A673 (cell line): ENCODE results near the gene CAB39. TPM values are rescaled to one million over a fixed set of nuclear protein-coding genes. Genes with fewer than 3 reads are reported as not detected.

Experiments used
- BruUV-seq: library from RNA; stranded (reverse); fragments of 400-500 nt; replicated peaks from 2 replicates; lab custom pipeline; 2021; lab: Mats Ljungman, UMichigan
- CTCF ChIA-PET: fragments of 300-600 bp; sonication (Branson Sonifier 250); formaldehyde crosslinking; loops from one replicate; lab custom pipeline; 2022; ENCODE audit warnings: antibody characterized with exemption; lab: Charles Lee
- POLR2A ChIA-PET: fragments of 300-600 bp; sonication (Branson Sonifier 250); formaldehyde crosslinking; loops from one replicate; lab custom pipeline; 2022; ENCODE audit warnings: antibody characterized with exemption; ENCODE audit not compliant: low non-redundant PET; lab: Charles Lee
- DNase-seq: peaks from one replicate; pipeline ENCODE4 v3.0.0-alpha.2; 2015; ENCODE audit warnings: low spot score
- H3K27ac ChIP-seq: fragments of 200-600 bp; sonication (generic); 2 replicates; pipeline ENCODE4 v1.5.1; 2016; ENCODE audit warnings: mixed run types, low read depth, mild to moderate bottlenecking, mixed read lengths, antibody characterized with exemption, low read length; ENCODE audit not compliant: poor library complexity, severe bottlenecking
- H3K27me3 ChIP-seq: fragments of 200-600 bp; sonication (generic); replicated peaks from 2 replicates; pipeline ENCODE4 v1.6.1; 2017; ENCODE audit warnings: mixed run types, low read depth, mild to moderate bottlenecking, mixed read lengths, antibody characterized with exemption, low read length; ENCODE audit not compliant: insufficient read depth, poor library complexity
- H3K36me3 ChIP-seq: fragments of 200-600 bp; sonication (generic); 2 replicates; pipeline ENCODE4 v1.6.1; 2016; ENCODE audit warnings: mixed run types, mild to moderate bottlenecking, mixed read lengths, antibody characterized with exemption, low read length; ENCODE audit not compliant: insufficient read depth, poor library complexity, severe bottlenecking
- H3K4me1 ChIP-seq: fragments of 200-600 bp; sonication (generic); 2 replicates; pipeline ENCODE4 v1.6.1; 2017; ENCODE audit warnings: mixed run types, mild to moderate bottlenecking, mixed read lengths, antibody characterized with exemption, low read length; ENCODE audit not compliant: insufficient read depth, poor library complexity, severe bottlenecking
- H3K4me3 ChIP-seq: fragments of 200-600 bp; sonication (generic); 2 replicates; pipeline ENCODE4 v1.5.1; 2016; ENCODE audit warnings: low read depth, mixed run types, mild to moderate bottlenecking, mixed read lengths, low read length; ENCODE audit not compliant: poor library complexity, severe bottlenecking
- H3K9me3 ChIP-seq: fragments of 200-600 bp; sonication (generic); 2 replicates; pipeline ENCODE4 v1.6.1; 2016; ENCODE audit warnings: mixed run types, low read depth, mild to moderate bottlenecking, mixed read lengths, antibody characterized with exemption, low read length; ENCODE audit not compliant: poor library complexity, severe bottlenecking
- CTCF ChIP-seq: fragments of 300-800, 200-600 bp; sonication (generic); conservative IDR thresholded peaks from 2 replicates; pipeline ENCODE4 v1.5.1; 2017; ENCODE audit warnings: low read depth, mild to moderate bottlenecking, antibody characterized with exemption, low read length, moderate library complexity, mixed read lengths
- EZH2 ChIP-seq: fragments of 200-600 bp; sonication (generic); IDR thresholded peaks from 2 replicates; pipeline ENCODE4 v1.6.1; 2017; ENCODE audit warnings: borderline replicate concordance, low read depth, mild to moderate bottlenecking, mixed read lengths, antibody characterized with exemption, low read length; ENCODE audit not compliant: poor library complexity, severe bottlenecking
- intact Hi-C: fragments of 100-400 bp; cut with micrococcal nuclease; formaldehyde crosslinking; loops from one replicate; pipeline ENCODE4 v1.10.0; 2022; ENCODE audit not compliant: unreplicated experiment
- total RNA-seq: library from RNA; stranded (reverse); gene quantifications from 2 replicates; pipeline ENCODE4 v1.2.3, GENCODE V29; 2021

CAB39 gene
- total RNA-seq, 1 experiment from 2014 or later, result 58.2 TPM

- H3K27me3 ChIP-seq, result no peaks in the 10 kb centered on the region
- no peaks in the 10 kb centered on the region for H3K9me3 ChIP-seq
- H3K4me3 ChIP-seq, result no peak overlapping the region
- H3K36me3 ChIP-seq, result no peaks in the 10 kb centered on the region
- ChIA-PET POLR2A (no interaction called here), CTCF (no interaction called here)
- no peak for DNase-seq
- no peaks in the 10 kb centered on the region for H3K4me1 ChIP-seq
- intact Hi-C loops, result no loop called here
- H3K27ac ChIP-seq, result no peak overlapping the region
- TF ChIP-seq EZH2, result no peak
- TF ChIP-seq CTCF, result no peak
- BruUV-seq, result no TSS peak
Observed at GRCh38 chr2:230749111-230749510, 36.5 kb downstream of the CAB39 start.

GRCh38 chr2:230751062-230751461, 38.4 kb downstream of the CAB39 start:
- Histone ChIP-seq H3K36me3 (no peaks in the 10 kb centered on the region), H3K4me3 (no peak overlapping the region), H3K4me1 (no peaks in the 10 kb centered on the region), H3K27me3 (no peaks in the 10 kb centered on the region), H3K9me3 (no peaks in the 10 kb centered on the region), H3K27ac (no peak overlapping the region)
- DNase-seq, result peak; percentile 26
- POLR2A ChIA-PET, result no interaction called here
- TF ChIP-seq CTCF (no peak), EZH2 (no peak)
- BruUV-seq, result no TSS peak
- CTCF ChIA-PET, result no interaction called here
- intact Hi-C loops, result no loop called here

- intact Hi-C loops, result no loop called here
- TF ChIP-seq CTCF (no peak), EZH2 (no peak)
- Histone ChIP-seq H3K4me3 (no peak overlapping the region), H3K9me3 (no peaks in the 10 kb centered on the region), H3K36me3 (no peaks in the 10 kb centered on the region), H3K27ac (no peak overlapping the region), H3K4me1 (no peaks in the 10 kb centered on the region), H3K27me3 (no peaks in the 10 kb centered on the region)
- CTCF ChIA-PET, result no interaction called here
- POLR2A ChIA-PET, result no interaction called here
- no peak for DNase-seq
- no TSS peak for BruUV-seq
Observed at GRCh38 chr2:230754200-230754599, 41.6 kb downstream of the CAB39 start.
